ENCODE data around the gene CPNE7.

GRCh38 chr16:89573826-89574680, 1.5 kb upstream of the CPNE7 start:
- no peak for TF ChIP-seq CTCF (IDR thresholded peaks at IDR 0.05; ENCODE audit: low read depth, low read length)
- no peak for TF ChIP-seq POLR2A (IDR thresholded peaks at IDR 0.05; ENCODE audit: extremely low read depth, insufficient read length)
